BLaER1 (cell line): ENCODE measurements around the gene POLR2J2.
"Not testable (repeated sequence)": the region's sequence is repeated elsewhere in the genome, so short reads cannot be mapped to it uniquely, and the experiment has no call there.

Source experiments
- H3K27ac ChIP-seq: shearing (Covaris generic); formaldehyde crosslinking; 2 replicates; pipeline ENCODE4 v1.8.1; 2022
- H3K27me3 ChIP-seq: shearing (Covaris generic); formaldehyde crosslinking; 2 replicates; pipeline ENCODE4 v1.8.1; 2022
- H3K36me3 ChIP-seq: shearing (Covaris generic); formaldehyde crosslinking; 2 replicates; pipeline ENCODE4 v1.8.1; 2022
- H3K4me1 ChIP-seq: shearing (Covaris generic); formaldehyde crosslinking; 2 replicates; pipeline ENCODE4 v1.8.1; 2022
- H3K4me2 ChIP-seq: shearing (Covaris generic); formaldehyde crosslinking; 2 replicates; pipeline ENCODE4 v1.8.1; 2022
- H3K4me3 ChIP-seq: shearing (Covaris generic); formaldehyde crosslinking; 2 replicates; pipeline ENCODE4 v1.8.1; 2022
- H3K9ac ChIP-seq: shearing (Covaris generic); formaldehyde crosslinking; 2 replicates; pipeline ENCODE4 v1.8.1; 2022
- H3K9me3 ChIP-seq: shearing (Covaris generic); formaldehyde crosslinking; 2 replicates; pipeline ENCODE4 v1.8.1; 2022
- H4K20me1 ChIP-seq: shearing (Covaris generic); formaldehyde crosslinking; 2 replicates; pipeline ENCODE4 v1.8.1; 2022

The POLR2J2 gene

GRCh38 chr7:102671166-102671955, at the start of gene POLR2J2:
POLR2J2 (minus strand) TSS chr7:102671663; CDS start chr7:102671601, 62 bp downstream.
- H3K4me3 ChIP-seq: peak within 1 kb of the TSS; percentile 54; the same call in 1 of the 2 replicates

GRCh38 chr7:102718491-102718890, 47.0 kb upstream of the POLR2J2 start:
- not testable (repeated sequence) for H3K36me3 ChIP-seq, H3K4me1 ChIP-seq, H3K27ac ChIP-seq, H3K9me3 ChIP-seq, H4K20me1 ChIP-seq, H3K4me3 ChIP-seq, H3K9ac ChIP-seq, H3K27me3 ChIP-seq, H3K4me2 ChIP-seq

More at GRCh38 chr7:102671166-102671955, at the start of gene POLR2J2:
- not testable (repeated sequence) for H3K27ac ChIP-seq, H3K9ac ChIP-seq, H4K20me1 ChIP-seq, H3K4me1 ChIP-seq, H3K4me2 ChIP-seq, H3K36me3 ChIP-seq, H3K9me3 ChIP-seq, H3K27me3 ChIP-seq

GRCh38 chr7:102715718-102716117, 44.3 kb upstream of the POLR2J2 start:
- not testable (repeated sequence) for H3K4me3 ChIP-seq, H3K36me3 ChIP-seq, H3K27ac ChIP-seq, H3K27me3 ChIP-seq, H3K9ac ChIP-seq, H3K9me3 ChIP-seq, H3K4me1 ChIP-seq, H4K20me1 ChIP-seq, H3K4me2 ChIP-seq

GRCh38 chr7:102714774-102715522, 43.5 kb upstream of the POLR2J2 start:
- H3K4me1 ChIP-seq: not testable (repeated sequence)

GRCh38 chr7:102713691-102714080, 42.2 kb upstream of the POLR2J2 start:
- H3K4me2 ChIP-seq, H3K4me3 ChIP-seq, H3K36me3 ChIP-seq, H3K27me3 ChIP-seq, H4K20me1 ChIP-seq, H3K9ac ChIP-seq, H3K9me3 ChIP-seq, H3K27ac ChIP-seq, H3K4me1 ChIP-seq: not testable (repeated sequence)

More at GRCh38 chr7:102714774-102715522, 43.5 kb upstream of the POLR2J2 start:
- not testable (repeated sequence) for H3K4me3 ChIP-seq, H3K9me3 ChIP-seq, H3K27ac ChIP-seq, H3K9ac ChIP-seq, H3K27me3 ChIP-seq, H3K36me3 ChIP-seq, H3K4me2 ChIP-seq, H4K20me1 ChIP-seq

- not testable (repeated sequence) for H3K4me2 ChIP-seq
Observed at GRCh38 chr7:102713011-102713690, 41.7 kb upstream of the POLR2J2 start.

GRCh38 chr7:102698962-102699750, 27.7 kb upstream of the POLR2J2 start:
- H3K36me3 ChIP-seq, H3K4me3 ChIP-seq, H3K4me2 ChIP-seq, H3K27ac ChIP-seq, H3K27me3 ChIP-seq, H3K9ac ChIP-seq, H3K4me1 ChIP-seq, H4K20me1 ChIP-seq, H3K9me3 ChIP-seq: not testable (repeated sequence)

More at GRCh38 chr7:102713011-102713690, 41.7 kb upstream of the POLR2J2 start:
- H3K27ac ChIP-seq, H3K9me3 ChIP-seq, H3K4me3 ChIP-seq, H3K9ac ChIP-seq, H3K4me1 ChIP-seq, H3K27me3 ChIP-seq, H4K20me1 ChIP-seq, H3K36me3 ChIP-seq: not testable (repeated sequence)

- H3K9me3 ChIP-seq, H3K4me3 ChIP-seq, H3K4me2 ChIP-seq, H3K4me1 ChIP-seq, H3K9ac ChIP-seq, H4K20me1 ChIP-seq, H3K27me3 ChIP-seq, H3K27ac ChIP-seq, H3K36me3 ChIP-seq: not testable (repeated sequence)
Observed at GRCh38 chr7:102697642-102698512, 26.4 kb upstream of the POLR2J2 start.

- H3K4me2 ChIP-seq, H3K9ac ChIP-seq, H3K36me3 ChIP-seq, H3K4me3 ChIP-seq, H3K27me3 ChIP-seq, H3K27ac ChIP-seq, H3K9me3 ChIP-seq, H4K20me1 ChIP-seq, H3K4me1 ChIP-seq: not testable (repeated sequence)
Observed at GRCh38 chr7:102696009-102696408, 24.5 kb upstream of the POLR2J2 start.

- not testable (repeated sequence) for H4K20me1 ChIP-seq, H3K27me3 ChIP-seq, H3K4me1 ChIP-seq, H3K36me3 ChIP-seq, H3K27ac ChIP-seq, H3K9ac ChIP-seq, H3K4me2 ChIP-seq, H3K9me3 ChIP-seq, H3K4me3 ChIP-seq
Observed at GRCh38 chr7:102695033-102695552, 23.6 kb upstream of the POLR2J2 start.

- not testable (repeated sequence) for H3K4me3 ChIP-seq, H4K20me1 ChIP-seq, H3K4me2 ChIP-seq, H3K9ac ChIP-seq, H3K27ac ChIP-seq, H3K36me3 ChIP-seq, H3K4me1 ChIP-seq, H3K9me3 ChIP-seq, H3K27me3 ChIP-seq
Observed at GRCh38 chr7:102694008-102694407, 22.5 kb upstream of the POLR2J2 start.

GRCh38 chr7:102690602-102691001, 19.1 kb upstream of the POLR2J2 start:
- H3K4me1 ChIP-seq, H4K20me1 ChIP-seq, H3K4me2 ChIP-seq, H3K27me3 ChIP-seq, H3K27ac ChIP-seq, H3K9me3 ChIP-seq, H3K9ac ChIP-seq, H3K4me3 ChIP-seq, H3K36me3 ChIP-seq: not testable (repeated sequence)
